K562 (cell line): ENCODE measurements around the gene GPRIN2. TPM values are rescaled to one million over a fixed set of nuclear protein-coding genes. Genes with fewer than 3 reads are reported as not detected.

Experiments used
- ATAC-seq: fragments of 200-7000 bp; cut with Tn5 transposase; 3 replicates; pipeline ENCODE4 v1.9.1; 2020; ENCODE audit warnings: moderate library complexity
- BruUV-seq: library from RNA; stranded (reverse); fragments of 400-500 nt; replicated peaks from 2 replicates; lab custom pipeline; 2021; lab: Mats Ljungman, UMichigan
- CTCF ChIA-PET: fragments of 300-600 bp; formaldehyde crosslinking; extraction: SDS; loops from one replicate; lab custom pipeline; 2021; ENCODE audit warnings: low intra/inter-chr PET ratio; lab: Yijun Ruan, JAX
- POLR2A ChIA-PET: fragments of 300-600, 350-650 bp; sonication (Branson Sonifier 250); formaldehyde crosslinking; extraction: SDS; loops from one replicate; lab custom pipeline; 2021; ENCODE audit warnings: antibody characterized with exemption, inconsistent platforms; lab: Yijun Ruan, JAX
- DNase-seq, 4 experiments: peaks; one replicate each; pipeline versions ENCODE4 v3.0.0 to v3.0.0-alpha.2; 2011 to 2018; ENCODE audit warnings: low spot score in 3 of 4, mixed read lengths in 3 of 4; ENCODE audit errors: extremely low read depth in 1 of 4
- FAIRE-seq: peaks from 2 replicates; lab custom pipeline; 2011; peaks lifted over from hg19 to GRCh38; lab: Jason Lieb, UNC
- H2AFZ ChIP-seq: 2 replicates; pipeline ENCODE4 v1.6.0; 2011; ENCODE audit warnings: low read depth, low read length, control low read depth, inconsistent platforms
- H3K27ac ChIP-seq: fragments of 200-600 bp; 3 replicates; pipeline ENCODE4 v1.8.0; 2011; ENCODE audit warnings: low read depth, mild to moderate bottlenecking, control low read depth, inconsistent platforms, low read length, moderate library complexity, mixed read lengths; ENCODE audit errors: extremely low read depth
- H3K27me3 ChIP-seq, 2 experiments: fragments of 300-600 bp in 1 of 2; 2 replicates in 1 of 2; 3 replicates in 1 of 2; pipeline versions ENCODE4 v1.6.0 to v1.8.0; 2011; ENCODE audit warnings: inconsistent platforms in 2 of 2, low read length in 2 of 2, mild to moderate bottlenecking in 1 of 2, mixed read lengths in 1 of 2, moderate library complexity in 1 of 2; ENCODE audit not compliant: control insufficient read depth in 2 of 2, insufficient read depth in 2 of 2
- H3K36me3 ChIP-seq: fragments of 300-600 bp; 3 replicates; pipeline ENCODE4 v1.8.0; 2011; ENCODE audit warnings: mild to moderate bottlenecking, low read length, inconsistent platforms; ENCODE audit not compliant: control insufficient read depth, insufficient read depth
- H3K4me1 ChIP-seq, 2 experiments: fragments of 200-600 bp in 1 of 2; replicated peaks in 1 of 2; 2 replicates in 1 of 2; 3 replicates in 1 of 2; pipeline versions ENCODE4 v1.5.1 to v1.8.0; 2011; ENCODE audit warnings: inconsistent platforms in 2 of 2, low read length in 2 of 2, mild to moderate bottlenecking in 1 of 2, mixed read lengths in 1 of 2, moderate library complexity in 1 of 2; ENCODE audit not compliant: control insufficient read depth in 2 of 2, insufficient read depth in 2 of 2
- H3K4me2 ChIP-seq: 2 replicates; pipeline ENCODE4 v1.6.1; 2011; ENCODE audit warnings: low read length, control low read depth, inconsistent platforms, mixed read lengths; ENCODE audit not compliant: insufficient read depth
- H3K4me3 ChIP-seq: fragments of 200-600 bp; sonication (generic), shearing (Covaris generic); 2 replicates; pipeline ENCODE4 v1.5.1; 2016; ENCODE audit warnings: control low read depth, inconsistent platforms
- H3K79me2 ChIP-seq: fragments of 200-600 bp; 3 replicates; pipeline ENCODE4 v1.8.0; 2011; ENCODE audit warnings: low read length, inconsistent platforms; ENCODE audit not compliant: control insufficient read depth, insufficient read depth
- H3K9ac ChIP-seq, 2 experiments: 2 replicates each; pipeline versions ENCODE4 v1.6.0 to v1.6.1; 2011; ENCODE audit warnings: low read depth in 2 of 2, low read length in 2 of 2, control low read depth in 1 of 2, inconsistent platforms in 1 of 2, mild to moderate bottlenecking in 1 of 2, mixed read lengths in 1 of 2; ENCODE audit not compliant: insufficient read depth in 1 of 2
- H3K9me1 ChIP-seq: one replicate; pipeline ENCODE4 v1.6.0; 2011; ENCODE audit warnings: inconsistent platforms, mild to moderate bottlenecking, low read length, moderate library complexity; ENCODE audit not compliant: control insufficient read depth, insufficient read depth
- H3K9me3 ChIP-seq: replicated peaks from 2 replicates; pipeline ENCODE4 v1.5.1; 2011; ENCODE audit warnings: low read depth, low read length, inconsistent platforms; ENCODE audit not compliant: control insufficient read depth, insufficient read depth
- H4K20me1 ChIP-seq: replicated peaks from 2 replicates; pipeline ENCODE4 v1.6.1; 2011; ENCODE audit warnings: low read length, inconsistent platforms, mixed read lengths; ENCODE audit not compliant: control insufficient read depth, insufficient read depth
- NFXL1 ChIP-seq: fragments of 450-650 bp; formaldehyde crosslinking; IDR thresholded peaks from 2 replicates; pipeline ENCODE4 v1.4.0; 2021; ENCODE audit warnings: mild to moderate bottlenecking
- NR4A1 ChIP-seq, 2 experiments: fragments of 250-450 bp in 1 of 2; fragments of 450-650 bp in 1 of 2; sonication (Bioruptor Pico) in 1 of 2; IDR thresholded peaks; 2 replicates each; pipeline versions ENCODE4 v1.4.0 to v1.6.1; 2016 to 2020; ENCODE audit warnings: mild to moderate bottlenecking in 2 of 2, missing compliant biosample characterization in 1 of 2, missing genetic modification characterization in 1 of 2, moderate library complexity in 1 of 2
- SPI1 ChIP-seq: IDR thresholded peaks from 2 replicates; pipeline ENCODE4 v1.6.1; 2011; ENCODE audit warnings: low read depth, low read length, control low read depth, borderline replicate concordance
- ZNF695 ChIP-seq: fragments of 450-650 bp; formaldehyde crosslinking; IDR thresholded peaks from 2 replicates; pipeline ENCODE4 v1.4.0; 2020; ENCODE audit warnings: mild to moderate bottlenecking, moderate library complexity
- WGBS: fragments of 100-300 bp; shearing (Covaris generic); methylation state at CpG from one replicate; pipeline ENCODE4 v1.1.6; 2016; ENCODE audit warnings: low coverage, mixed read lengths; ENCODE audit not compliant: insufficient coverage; ENCODE audit errors: missing lambda C conversion rate; 5-methylcytosine and 5-hydroxymethylcytosine counted together
- in situ Hi-C: fragments of 300-500 bp; cut with MboI; formaldehyde crosslinking; loops from 4 replicates; pipeline ENCODE4 v1.15.0; 2018; ENCODE audit warnings: inconsistent platforms, mixed read lengths
- intact Hi-C: fragments of 100-400 bp; cut with micrococcal nuclease; formaldehyde crosslinking; loops from 2 replicates; pipeline ENCODE4 v1.14.2; 2022
- polyA plus RNA-seq, 8 experiments: library from polyadenylated mRNA; depleted of rRNA in 4 of 8; stranded (reverse) in 5 of 8; unstranded in 3 of 8; fragments of >200 nt; fragmentation: Nextera tagmentation in 2 of 8; fragmentation: Illumina TruSeq in 1 of 8; extraction: Ambion mirVana in 2 of 8; extraction: Trizol in 1 of 8; gene quantifications; 2 replicates each; pipeline versions ENCODE4 v1.2.1 to v1.2.3, GENCODE V29; 2011 to 2014; ENCODE audit warnings: inconsistent platforms in 1 of 8, missing spikeins in 1 of 8
- total RNA-seq, 7 experiments: library from RNA; depleted of rRNA in 6 of 7; stranded (reverse); fragments of >200 nt in 6 of 7; fragmentation: Illumina TruSeq in 2 of 7; extraction: Trizol in 2 of 7; gene quantifications; 2 replicates each; pipeline versions ENCODE4 v1.2.1 to v1.2.3, GENCODE V29; 2011 to 2021; ENCODE audit warnings: low replicate concordance in 1 of 7
- TF ChIP-seq, protein P1 (sequence below): sonication (generic); formaldehyde crosslinking; IDR thresholded peaks from 2 replicates; pipeline ENCODE4 v1.8.0; 2022; ENCODE audit warnings: mild to moderate bottlenecking, missing genetic modification reagents
- TF ChIP-seq, protein P2 (sequence below): fragments of 450-650 bp; IDR thresholded peaks from 2 replicates; pipeline ENCODE4 v1.6.1; 2018; ENCODE audit not compliant: partially characterized antibody

The GPRIN2 gene
- total and polyA plus RNA-seq, 9 of the 15 experiments (the other 6 are each of a cell fraction or from before 2014, with no cell fraction given), result not detected

GRCh38 chr10:46559231-46559671 is 2.8 kb upstream of the GPRIN2 start:
- Histone ChIP-seq H2AFZ (no peak overlapping the region), H3K9ac (no peak overlapping the region), H3K79me2 (no peaks in the 10 kb centered on the region), H3K9me3 (no peaks in the 10 kb centered on the region), H3K4me3 (no peak overlapping the region), H3K4me1 (peaks cover 0 to 14% of the 10 kb centered on the region in 2 experiments; a peak in 1 of 5 replicates), H3K36me3 (no peaks in the 10 kb centered on the region), H3K27ac (no peak overlapping the region), H4K20me1 (peaks cover 33% of the 10 kb centered on the region), H3K27me3 (peaks cover 25 to 57% of the 10 kb centered on the region in 2 experiments), H3K4me2 (no peak overlapping the region), H3K9me1 (no peaks in the 10 kb centered on the region)
- ATAC-seq, result no peak
- FAIRE-seq, result no peak
- intact Hi-C loops (no loop called here), in situ Hi-C loops (loop anchor here (5.0 kb wide), 1 partner anchor 1218 kb away; no protein-coding TSS in a partner anchor)
- POLR2A ChIA-PET, result interaction anchor here (0.6 to 1.7 kb wide), 3 partner anchors 12 to 1220 kb away, joined by 3 to 6 read pairs (median 4); no protein-coding TSS in a partner anchor
- WGBS, result 1% methylated on average over 5 of the region's 5 CpGs
- no TSS peak for BruUV-seq
- TF ChIP-seq ZNF695 (no peak), SPI1 (no peak), NFXL1 (CRISPR knock-in tag) (no peak), NR4A1 (CRISPR knock-in tag; IDR thresholded peaks at IDR 0.05) (no peak), NR4A1 (tag; IDR thresholded peaks at IDR 0.05) (no peak)
- TF ChIP-seq, protein P1, sequence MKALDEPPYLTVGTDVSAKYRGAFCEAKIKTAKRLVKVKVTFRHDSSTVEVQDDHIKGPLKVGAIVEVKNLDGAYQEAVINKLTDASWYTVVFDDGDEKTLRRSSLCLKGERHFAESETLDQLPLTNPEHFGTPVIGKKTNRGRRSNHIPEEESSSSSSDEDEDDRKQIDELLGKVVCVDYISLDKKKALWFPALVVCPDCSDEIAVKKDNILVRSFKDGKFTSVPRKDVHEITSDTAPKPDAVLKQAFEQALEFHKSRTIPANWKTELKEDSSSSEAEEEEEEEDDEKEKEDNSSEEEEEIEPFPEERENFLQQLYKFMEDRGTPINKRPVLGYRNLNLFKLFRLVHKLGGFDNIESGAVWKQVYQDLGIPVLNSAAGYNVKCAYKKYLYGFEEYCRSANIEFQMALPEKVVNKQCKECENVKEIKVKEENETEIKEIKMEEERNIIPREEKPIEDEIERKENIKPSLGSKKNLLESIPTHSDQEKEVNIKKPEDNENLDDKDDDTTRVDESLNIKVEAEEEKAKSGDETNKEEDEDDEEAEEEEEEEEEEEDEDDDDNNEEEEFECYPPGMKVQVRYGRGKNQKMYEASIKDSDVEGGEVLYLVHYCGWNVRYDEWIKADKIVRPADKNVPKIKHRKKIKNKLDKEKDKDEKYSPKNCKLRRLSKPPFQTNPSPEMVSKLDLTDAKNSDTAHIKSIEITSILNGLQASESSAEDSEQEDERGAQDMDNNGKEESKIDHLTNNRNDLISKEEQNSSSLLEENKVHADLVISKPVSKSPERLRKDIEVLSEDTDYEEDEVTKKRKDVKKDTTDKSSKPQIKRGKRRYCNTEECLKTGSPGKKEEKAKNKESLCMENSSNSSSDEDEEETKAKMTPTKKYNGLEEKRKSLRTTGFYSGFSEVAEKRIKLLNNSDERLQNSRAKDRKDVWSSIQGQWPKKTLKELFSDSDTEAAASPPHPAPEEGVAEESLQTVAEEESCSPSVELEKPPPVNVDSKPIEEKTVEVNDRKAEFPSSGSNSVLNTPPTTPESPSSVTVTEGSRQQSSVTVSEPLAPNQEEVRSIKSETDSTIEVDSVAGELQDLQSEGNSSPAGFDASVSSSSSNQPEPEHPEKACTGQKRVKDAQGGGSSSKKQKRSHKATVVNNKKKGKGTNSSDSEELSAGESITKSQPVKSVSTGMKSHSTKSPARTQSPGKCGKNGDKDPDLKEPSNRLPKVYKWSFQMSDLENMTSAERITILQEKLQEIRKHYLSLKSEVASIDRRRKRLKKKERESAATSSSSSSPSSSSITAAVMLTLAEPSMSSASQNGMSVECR (CRISPR knock-in tag), result no peak
- TF ChIP-seq, protein P2, sequence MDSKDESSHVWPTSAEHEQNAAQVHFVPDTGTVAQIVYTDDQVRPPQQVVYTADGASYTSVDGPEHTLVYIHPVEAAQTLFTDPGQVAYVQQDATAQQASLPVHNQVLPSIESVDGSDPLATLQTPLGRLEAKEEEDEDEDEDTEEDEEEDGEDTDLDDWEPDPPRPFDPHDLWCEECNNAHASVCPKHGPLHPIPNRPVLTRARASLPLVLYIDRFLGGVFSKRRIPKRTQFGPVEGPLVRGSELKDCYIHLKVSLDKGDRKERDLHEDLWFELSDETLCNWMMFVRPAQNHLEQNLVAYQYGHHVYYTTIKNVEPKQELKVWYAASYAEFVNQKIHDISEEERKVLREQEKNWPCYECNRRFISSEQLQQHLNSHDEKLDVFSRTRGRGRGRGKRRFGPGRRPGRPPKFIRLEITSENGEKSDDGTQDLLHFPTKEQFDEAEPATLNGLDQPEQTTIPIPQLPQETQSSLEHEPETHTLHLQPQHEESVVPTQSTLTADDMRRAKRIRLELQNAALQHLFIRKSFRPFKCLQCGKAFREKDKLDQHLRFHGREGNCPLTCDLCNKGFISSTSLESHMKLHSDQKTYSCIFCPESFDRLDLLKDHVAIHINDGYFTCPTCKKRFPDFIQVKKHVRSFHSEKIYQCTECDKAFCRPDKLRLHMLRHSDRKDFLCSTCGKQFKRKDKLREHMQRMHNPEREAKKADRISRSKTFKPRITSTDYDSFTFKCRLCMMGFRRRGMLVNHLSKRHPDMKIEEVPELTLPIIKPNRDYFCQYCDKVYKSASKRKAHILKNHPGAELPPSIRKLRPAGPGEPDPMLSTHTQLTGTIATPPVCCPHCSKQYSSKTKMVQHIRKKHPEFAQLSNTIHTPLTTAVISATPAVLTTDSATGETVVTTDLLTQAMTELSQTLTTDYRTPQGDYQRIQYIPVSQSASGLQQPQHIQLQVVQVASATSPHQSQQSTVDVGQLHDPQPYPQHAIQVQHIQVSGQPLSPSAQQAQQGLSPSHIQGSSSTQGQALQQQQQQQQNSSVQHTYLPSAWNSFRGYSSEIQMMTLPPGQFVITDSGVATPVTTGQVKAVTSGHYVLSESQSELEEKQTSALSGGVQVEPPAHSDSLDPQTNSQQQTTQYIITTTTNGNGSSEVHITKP, result no peak
- DNase-seq, result no peak
- CTCF ChIA-PET, result no interaction called here
